ENCODE measurements around the gene ARL6IP5.

Gene ARL6IP5

DNA sequence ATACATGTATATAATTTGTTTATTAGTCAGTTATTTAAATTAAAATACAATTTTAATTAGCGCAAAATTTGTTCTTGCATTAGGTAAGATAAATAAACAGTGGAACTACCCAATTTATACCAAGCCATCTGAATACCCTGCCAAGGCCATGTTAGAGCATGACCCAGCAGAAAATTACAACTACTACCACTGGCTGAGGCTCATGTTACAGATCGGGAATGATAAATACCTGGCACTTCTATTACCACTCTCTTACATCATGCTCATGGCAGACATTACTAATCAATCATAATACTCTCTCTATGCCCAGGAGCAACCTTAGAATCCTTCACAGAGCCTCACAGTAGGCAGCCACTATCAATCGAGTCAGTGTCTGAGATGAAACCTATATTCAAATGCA lies 58.9 kb downstream of the ARL6IP5 start:
- Histone ChIP-seq H3K4me2 (ENCODE audit: low read depth, low read length, poor library complexity, severe bottlenecking) (no peak overlapping the region), H3K9me2 (replicated peaks; ENCODE audit: low read depth, low read length) (no peaks in the 10 kb centered on the region), H3K27me3 (ENCODE audit: insufficient read depth, low read length, poor library complexity, severe bottlenecking) (no peaks in the 10 kb centered on the region), H3K9me3 (ENCODE audit: insufficient read depth, low read depth, low read length) (no peaks in the 10 kb centered on the region), H4K20me1 (ENCODE audit: insufficient read depth, low read length, poor library complexity, severe bottlenecking) (no peaks in the 10 kb centered on the region), H3K9ac (ENCODE audit: low read depth, low read length, poor library complexity, severe bottlenecking) (no peak overlapping the region), H2AFZ (ENCODE audit: low read length) (no peak overlapping the region), H3F3A (ENCODE audit: low read depth) (no peaks in the 10 kb centered on the region), H3K79me2 (ENCODE audit: insufficient read depth, low read length) (no peaks in the 10 kb centered on the region), H3K4me3 (ENCODE audit: low read length, poor library complexity, severe bottlenecking) (no peak overlapping the region), H3K4me1 (ENCODE audit: insufficient read depth, low read length, poor library complexity, severe bottlenecking) (no peaks in the 10 kb centered on the region), H3K36me3 (ENCODE audit: insufficient read depth, low read length) (no peaks in the 10 kb centered on the region)
- no peak for TF ChIP-seq EZH2phosphoT487 (IDR thresholded peaks at IDR 0.05; ENCODE audit: borderline replicate concordance)
- TF ChIP-seq, protein P1, sequence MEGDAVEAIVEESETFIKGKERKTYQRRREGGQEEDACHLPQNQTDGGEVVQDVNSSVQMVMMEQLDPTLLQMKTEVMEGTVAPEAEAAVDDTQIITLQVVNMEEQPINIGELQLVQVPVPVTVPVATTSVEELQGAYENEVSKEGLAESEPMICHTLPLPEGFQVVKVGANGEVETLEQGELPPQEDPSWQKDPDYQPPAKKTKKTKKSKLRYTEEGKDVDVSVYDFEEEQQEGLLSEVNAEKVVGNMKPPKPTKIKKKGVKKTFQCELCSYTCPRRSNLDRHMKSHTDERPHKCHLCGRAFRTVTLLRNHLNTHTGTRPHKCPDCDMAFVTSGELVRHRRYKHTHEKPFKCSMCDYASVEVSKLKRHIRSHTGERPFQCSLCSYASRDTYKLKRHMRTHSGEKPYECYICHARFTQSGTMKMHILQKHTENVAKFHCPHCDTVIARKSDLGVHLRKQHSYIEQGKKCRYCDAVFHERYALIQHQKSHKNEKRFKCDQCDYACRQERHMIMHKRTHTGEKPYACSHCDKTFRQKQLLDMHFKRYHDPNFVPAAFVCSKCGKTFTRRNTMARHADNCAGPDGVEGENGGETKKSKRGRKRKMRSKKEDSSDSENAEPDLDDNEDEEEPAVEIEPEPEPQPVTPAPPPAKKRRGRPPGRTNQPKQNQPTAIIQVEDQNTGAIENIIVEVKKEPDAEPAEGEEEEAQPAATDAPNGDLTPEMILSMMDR (conservative IDR thresholded peaks at IDR 0.05; ENCODE audit: low read length): no peak

GRCh38 chr3:69144631-69145245 lies 60.0 kb downstream of the ARL6IP5 start:
- Histone ChIP-seq H3K4me2 (ENCODE audit: low read depth, low read length, poor library complexity, severe bottlenecking) (no peak overlapping the region), H3K4me1 (ENCODE audit: insufficient read depth, low read length, poor library complexity, severe bottlenecking) (no peaks in the 10 kb centered on the region), H3K36me3 (ENCODE audit: insufficient read depth, low read length) (no peaks in the 10 kb centered on the region), H3K9ac (ENCODE audit: low read depth, low read length, poor library complexity, severe bottlenecking) (no peak overlapping the region), H3K9me2 (replicated peaks; ENCODE audit: low read depth, low read length) (no peaks in the 10 kb centered on the region), H4K20me1 (ENCODE audit: insufficient read depth, low read length, poor library complexity, severe bottlenecking) (no peaks in the 10 kb centered on the region), H3K4me3 (ENCODE audit: low read length, poor library complexity, severe bottlenecking) (no peak overlapping the region), H3K9me3 (ENCODE audit: insufficient read depth, low read depth, low read length) (no peaks in the 10 kb centered on the region), H3F3A (ENCODE audit: low read depth) (no peaks in the 10 kb centered on the region), H3K79me2 (ENCODE audit: insufficient read depth, low read length) (no peaks in the 10 kb centered on the region), H2AFZ (ENCODE audit: low read length) (no peak overlapping the region), H3K27me3 (ENCODE audit: insufficient read depth, low read length, poor library complexity, severe bottlenecking) (no peaks in the 10 kb centered on the region)
- TF ChIP-seq EZH2phosphoT487 (IDR thresholded peaks at IDR 0.05; ENCODE audit: borderline replicate concordance): no peak
- TF ChIP-seq, protein P1 (conservative IDR thresholded peaks at IDR 0.05; ENCODE audit: low read length): no peak

DNA sequence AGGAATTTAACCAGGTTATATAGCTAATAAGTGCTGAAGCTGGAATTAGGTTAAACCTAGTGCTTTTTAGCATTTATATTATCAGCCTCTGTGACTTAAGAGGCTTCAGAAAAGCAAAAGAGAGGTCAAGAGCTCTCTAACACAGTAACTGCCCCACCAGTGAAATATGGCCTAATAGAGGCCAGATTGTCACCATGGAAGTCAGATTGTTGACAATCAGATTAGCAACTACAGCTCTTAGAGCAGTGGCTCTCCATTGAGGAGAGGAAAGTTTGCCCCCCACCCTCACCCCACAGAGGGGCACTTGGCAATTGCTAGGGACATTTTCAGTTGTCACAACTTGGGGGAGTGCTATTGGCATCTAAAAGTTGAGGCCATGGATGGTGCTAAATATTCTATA lies 61.0 kb downstream of the ARL6IP5 start:
- Histone ChIP-seq H3K9ac (ENCODE audit: low read depth, low read length, poor library complexity, severe bottlenecking) (no peak overlapping the region), H3K36me3 (ENCODE audit: insufficient read depth, low read length) (no peaks in the 10 kb centered on the region), H3K9me3 (ENCODE audit: insufficient read depth, low read depth, low read length) (no peaks in the 10 kb centered on the region), H3K79me2 (ENCODE audit: insufficient read depth, low read length) (no peaks in the 10 kb centered on the region), H4K20me1 (ENCODE audit: insufficient read depth, low read length, poor library complexity, severe bottlenecking) (no peaks in the 10 kb centered on the region), H3K4me1 (ENCODE audit: insufficient read depth, low read length, poor library complexity, severe bottlenecking) (no peaks in the 10 kb centered on the region), H3K4me3 (ENCODE audit: low read length, poor library complexity, severe bottlenecking) (no peak overlapping the region), H3K4me2 (ENCODE audit: low read depth, low read length, poor library complexity, severe bottlenecking) (no peak overlapping the region), H2AFZ (ENCODE audit: low read length) (no peak overlapping the region), H3F3A (ENCODE audit: low read depth) (no peaks in the 10 kb centered on the region), H3K27me3 (ENCODE audit: insufficient read depth, low read length, poor library complexity, severe bottlenecking) (no peaks in the 10 kb centered on the region), H3K9me2 (replicated peaks; ENCODE audit: low read depth, low read length) (no peaks in the 10 kb centered on the region)
- TF ChIP-seq, protein P1 (conservative IDR thresholded peaks at IDR 0.05; ENCODE audit: low read length): no peak
- no peak for TF ChIP-seq EZH2phosphoT487 (IDR thresholded peaks at IDR 0.05; ENCODE audit: borderline replicate concordance)

All from Loucy (cell line).